Activated CD4-positive, alpha-beta T cell treated with anti-CD3 and anti-CD28 coated beads for 24 hours (primary cell): Measurements from ENCODE around the gene CABLES2.

Experiments
- DNase-seq, 2 donors: peaks; one replicate each; pipeline ENCODE4 v3.0.0-alpha.2; 2020; ENCODE audit warnings: low read depth in 2 of 2

Gene CABLES2

DNA sequence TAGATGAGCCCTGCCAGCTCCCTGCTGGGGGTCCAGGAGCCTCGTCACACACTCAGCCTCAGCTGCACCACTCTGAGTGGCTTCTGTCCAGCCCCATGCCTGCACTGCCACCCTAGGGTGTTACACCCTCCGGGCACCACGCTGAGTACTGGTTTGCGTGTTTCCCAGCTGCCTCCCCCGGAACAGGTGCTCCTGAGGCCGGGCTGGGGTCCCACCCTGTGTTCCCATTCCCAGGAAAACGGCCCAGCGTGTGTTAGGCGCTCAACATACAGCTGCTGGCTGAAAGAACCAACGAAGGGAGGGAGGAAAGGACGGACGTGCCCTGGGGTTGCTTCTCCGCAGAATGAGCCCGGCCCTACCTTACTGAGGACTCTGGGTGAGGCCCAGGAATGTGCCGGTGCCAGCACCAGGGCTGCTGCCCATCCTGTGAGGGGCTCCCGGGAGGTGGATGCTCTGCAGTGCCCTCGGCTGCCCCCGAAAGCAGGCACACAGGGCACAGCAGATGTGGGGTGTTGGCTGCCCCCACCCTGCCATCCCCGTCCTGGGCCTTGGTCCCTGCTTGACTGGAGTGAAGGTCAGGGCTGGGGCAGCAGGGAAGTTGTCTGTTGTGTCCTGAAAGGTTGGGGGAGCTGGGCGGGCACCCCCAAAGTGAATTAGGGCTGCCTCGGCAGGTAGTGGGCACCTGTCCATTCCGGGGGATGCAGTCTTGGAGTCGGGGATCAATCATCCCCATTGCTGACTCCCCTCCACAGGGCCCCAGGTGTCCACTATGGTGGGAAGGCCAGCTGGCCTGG, 56.3 kb downstream of the CABLES2 start:
- no peak for DNase-seq

GRCh38 chr20:62350098-62350628, 56.9 kb downstream of the CABLES2 start:
- no peak for DNase-seq

GRCh38 chr20:62349556-62350097, 57.5 kb downstream of the CABLES2 start:
- no peak for DNase-seq

GRCh38 chr20:62348604-62349003, 58.5 kb downstream of the CABLES2 start:
- no peak for DNase-seq

DNA sequence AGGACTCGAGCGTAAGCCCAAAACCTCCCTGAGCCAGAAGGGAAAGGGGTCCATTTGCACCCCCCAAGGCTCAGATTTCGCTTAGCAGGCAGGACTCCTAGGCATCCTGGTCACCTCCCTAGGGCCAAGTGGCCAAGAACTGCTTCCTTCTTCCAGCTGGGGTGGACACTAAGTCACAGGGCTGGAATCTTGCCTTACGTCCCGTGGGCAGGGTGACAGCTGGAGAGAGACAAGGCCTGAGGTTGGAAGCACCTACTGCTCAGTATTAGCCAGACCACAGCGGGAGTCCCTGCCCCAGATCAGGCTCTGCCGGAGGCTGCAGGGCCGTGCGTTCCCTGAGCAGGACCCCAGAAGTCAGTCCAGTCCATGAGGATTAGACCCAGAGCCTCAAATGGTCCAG, 59.6 kb downstream of the CABLES2 start:
- DNase-seq, result no peak

GRCh38 chr20:62347151-62347404, 60.0 kb downstream of the CABLES2 start:
- DNase-seq, result no peak

DNA sequence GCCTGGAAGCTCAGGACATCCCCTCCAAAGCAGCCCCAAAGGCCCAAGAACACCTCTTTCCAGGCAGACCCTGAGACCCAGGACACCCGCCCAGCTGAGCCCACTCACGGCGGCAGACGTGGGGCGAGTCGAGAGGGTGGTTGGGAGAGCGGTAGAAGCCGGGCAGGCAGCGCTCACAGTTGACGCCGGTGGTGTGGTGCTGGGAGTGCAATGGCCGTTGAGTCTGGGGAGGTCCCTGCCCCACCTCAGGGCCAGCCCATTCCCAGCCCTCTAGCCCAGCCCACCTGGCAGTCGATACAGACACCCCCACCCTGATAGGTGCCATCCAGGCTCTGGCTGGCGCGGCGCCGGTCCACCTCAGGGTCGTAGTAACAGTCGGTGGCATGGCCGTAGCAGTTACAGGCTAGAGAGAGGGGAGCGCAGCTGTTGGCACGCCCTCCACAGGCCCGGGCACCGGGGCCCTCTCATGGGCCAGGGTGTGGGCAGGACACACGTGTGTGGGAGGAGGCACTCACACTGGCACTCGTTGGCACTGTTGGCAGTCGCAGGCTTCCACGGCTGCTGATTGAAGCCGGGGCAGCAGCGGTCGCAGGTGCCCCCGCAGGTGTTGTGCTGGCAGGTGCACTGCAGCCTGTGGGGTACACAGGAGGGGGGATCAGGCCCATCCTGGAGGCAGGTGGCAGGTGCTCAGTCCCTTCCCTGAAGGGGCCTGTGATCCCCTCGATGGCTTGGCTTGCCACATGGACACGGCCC, 60.5 kb downstream of the CABLES2 start:
- DNase-seq, result no peak

GRCh38 chr20:62345681-62346370, 61.3 kb downstream of the CABLES2 start:
- DNase-seq, result no peak

DNA sequence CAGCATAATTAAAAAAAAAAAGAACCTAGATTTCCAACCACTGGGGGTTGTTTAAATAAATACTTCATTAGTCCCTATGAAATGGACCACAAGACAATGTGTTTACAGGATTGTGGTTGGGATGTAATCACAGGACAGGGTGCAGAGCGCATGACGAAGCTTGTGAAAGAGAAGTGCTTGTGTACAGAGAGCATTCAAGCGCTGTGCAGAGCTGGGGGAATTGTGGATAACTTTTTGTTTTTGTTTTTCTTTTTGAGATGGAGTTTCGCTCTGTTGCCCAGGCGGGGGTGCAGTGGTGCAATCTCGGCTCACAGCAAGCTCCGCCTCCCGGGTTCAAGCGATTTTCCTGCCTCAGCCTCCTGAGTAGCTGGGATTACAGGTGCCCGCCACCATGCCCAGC, 62.3 kb downstream of the CABLES2 start:
- DNase-seq, result no peak

- DNase-seq, result no peak
Measured at GRCh38 chr20:62344092-62344491, 63.0 kb downstream of the CABLES2 start.

DNA sequence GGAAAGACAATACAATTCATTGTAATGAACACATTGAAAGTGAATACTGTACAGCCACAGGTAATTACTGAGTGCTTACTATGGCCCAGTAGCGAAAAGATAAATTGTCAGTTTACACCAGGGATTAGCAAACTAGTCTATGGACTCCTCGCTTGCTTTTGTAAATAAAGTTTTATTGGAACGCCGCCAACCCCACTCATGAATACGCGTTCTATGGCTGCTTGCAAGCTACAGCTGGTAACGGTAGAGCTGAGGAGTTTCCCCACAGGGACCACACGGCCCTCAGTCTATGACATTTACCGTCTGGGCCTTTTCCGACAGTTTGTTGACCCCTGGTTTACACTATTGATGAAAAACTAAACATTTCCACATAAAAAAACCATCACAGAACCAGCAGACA, 64.2 kb downstream of the CABLES2 start:
- DNase-seq, result no peak

GRCh38 chr20:62339647-62340062, 67.4 kb downstream of the CABLES2 start:
- no peak for DNase-seq
